PC-9 (cell line): ENCODE data around the gene JAK3.

Experiments
- EZH2 ChIP-seq: fragments of 200-600 bp; sonication (generic); IDR thresholded peaks from 2 replicates; pipeline ENCODE4 v1.8.0; 2017; ENCODE audit warnings: antibody characterized with exemption, low read depth
- TF ChIP-seq, protein P1 (sequence below): fragments of 200-600 bp; sonication (generic); conservative IDR thresholded peaks from 2 replicates; pipeline ENCODE4 v1.6.1; 2017; ENCODE audit warnings: mixed run types, antibody characterized with exemption, mild to moderate bottlenecking, moderate library complexity

DNA sequence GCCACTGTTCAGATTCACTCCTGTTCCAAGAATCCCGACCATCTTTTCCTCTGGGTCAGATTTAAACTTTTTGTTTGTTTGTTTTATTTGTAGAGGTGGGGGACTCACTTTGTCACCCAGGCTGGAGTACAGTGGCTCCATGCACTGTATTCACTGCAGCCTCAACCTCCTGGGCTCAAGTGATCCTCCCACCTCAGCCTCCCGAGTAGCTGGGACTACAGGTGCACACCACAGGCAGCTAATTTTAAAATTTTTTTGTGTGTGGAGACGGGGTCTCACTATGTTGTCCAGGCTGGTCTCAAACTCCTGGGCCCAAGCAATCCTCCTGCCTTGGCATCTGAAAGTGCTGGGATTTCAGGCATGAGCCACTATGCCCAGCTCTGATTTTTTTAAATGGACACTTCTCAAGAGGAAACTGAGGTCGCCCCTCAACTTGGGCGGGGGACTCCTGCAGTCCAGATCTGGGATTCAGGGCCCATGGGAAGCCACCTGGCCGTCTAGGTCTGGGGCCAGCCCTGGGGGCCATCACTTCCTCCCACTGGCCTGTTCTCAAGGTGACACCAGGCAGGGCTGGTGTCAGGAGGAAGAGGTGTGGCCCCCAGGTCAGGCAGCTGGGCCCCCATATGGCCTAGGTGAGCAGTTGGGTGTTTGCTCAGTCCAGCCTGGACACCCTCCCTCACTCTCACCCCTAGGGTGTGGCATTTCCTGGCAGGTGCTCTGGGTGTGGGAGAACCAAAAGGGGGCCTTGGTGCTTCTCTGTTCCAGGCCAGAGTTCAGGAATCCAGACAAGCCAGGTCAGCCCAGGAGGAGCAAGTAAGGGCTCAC, 51.6 kb downstream of the JAK3 start:
- TF ChIP-seq, protein P1, sequence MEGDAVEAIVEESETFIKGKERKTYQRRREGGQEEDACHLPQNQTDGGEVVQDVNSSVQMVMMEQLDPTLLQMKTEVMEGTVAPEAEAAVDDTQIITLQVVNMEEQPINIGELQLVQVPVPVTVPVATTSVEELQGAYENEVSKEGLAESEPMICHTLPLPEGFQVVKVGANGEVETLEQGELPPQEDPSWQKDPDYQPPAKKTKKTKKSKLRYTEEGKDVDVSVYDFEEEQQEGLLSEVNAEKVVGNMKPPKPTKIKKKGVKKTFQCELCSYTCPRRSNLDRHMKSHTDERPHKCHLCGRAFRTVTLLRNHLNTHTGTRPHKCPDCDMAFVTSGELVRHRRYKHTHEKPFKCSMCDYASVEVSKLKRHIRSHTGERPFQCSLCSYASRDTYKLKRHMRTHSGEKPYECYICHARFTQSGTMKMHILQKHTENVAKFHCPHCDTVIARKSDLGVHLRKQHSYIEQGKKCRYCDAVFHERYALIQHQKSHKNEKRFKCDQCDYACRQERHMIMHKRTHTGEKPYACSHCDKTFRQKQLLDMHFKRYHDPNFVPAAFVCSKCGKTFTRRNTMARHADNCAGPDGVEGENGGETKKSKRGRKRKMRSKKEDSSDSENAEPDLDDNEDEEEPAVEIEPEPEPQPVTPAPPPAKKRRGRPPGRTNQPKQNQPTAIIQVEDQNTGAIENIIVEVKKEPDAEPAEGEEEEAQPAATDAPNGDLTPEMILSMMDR: no peak
- TF ChIP-seq EZH2: no peak
